A549 (cell line): ENCODE data around the gene ZNRD2. TPM values are rescaled to one million over a fixed set of nuclear protein-coding genes. Genes with fewer than 3 reads are reported as not detected.

Experiments used
- ATAC-seq, 2 experiments: fragments of 200-7000 bp in 1 of 2; fragments of >200 bp in 1 of 2; cut with Nextera tagmentation in 1 of 2; cut with Tn5 transposase in 1 of 2; 3 replicates each; pipeline versions ENCODE4 v1.8.0 to v1.9.1; 2018 to 2020; ENCODE audit warnings: mild to moderate bottlenecking in 1 of 2, moderate library complexity in 1 of 2
- CTCF ChIA-PET: fragments of 300-600 bp; sonication (Branson Sonifier 250); formaldehyde crosslinking; extraction: SDS; loops from one replicate; lab custom pipeline; 2021; ENCODE audit warnings: antibody characterized with exemption, inconsistent platforms; lab: Yijun Ruan, JAX
- POLR2A ChIA-PET: fragments of 350-600 bp; formaldehyde crosslinking; extraction: SDS; loops from one replicate; lab custom pipeline; 2021; ENCODE audit warnings: antibody characterized with exemption, inconsistent platforms; lab: Yijun Ruan, JAX
- DNase-seq, 2 experiments: peaks; one replicate each; pipeline versions ENCODE4 v3.0.0 to v3.0.0-alpha.2; 2011 to 2016; ENCODE audit warnings: low read depth in 1 of 2, low spot score in 1 of 2
- FAIRE-seq: peaks from 2 replicates; lab custom pipeline; 2011; peaks lifted over from hg19 to GRCh38; lab: Jason Lieb, UNC
- H3K27ac ChIP-seq, 2 experiments: fragments of >200 bp; sonication (Bioruptor Twin); formaldehyde crosslinking; 3 replicates each; pipeline ENCODE4 v1.5.1; 2016 to 2017
- H3K4me1 ChIP-seq: fragments of >200 bp; sonication (Bioruptor Twin); formaldehyde crosslinking; 3 replicates; pipeline ENCODE4 v1.6.1; 2016
- H3K4me2 ChIP-seq: fragments of >200 bp; sonication (Bioruptor Twin); formaldehyde crosslinking; 3 replicates; pipeline ENCODE4 v1.6.1; 2016
- H3K4me3 ChIP-seq: fragments of >200 bp; sonication (Bioruptor Twin); formaldehyde crosslinking; 3 replicates; pipeline ENCODE4 v1.5.1; 2016
- H3K9me3 ChIP-seq: fragments of >200 bp; sonication (Bioruptor Twin); formaldehyde crosslinking; 3 replicates; pipeline ENCODE4 v1.6.1; 2016
- BCL3 ChIP-seq: fragments of >200 bp; sonication (Bioruptor Twin); formaldehyde crosslinking; IDR thresholded peaks from 3 replicates; pipeline ENCODE4 v1.6.1; 2016
- BHLHE40 ChIP-seq: IDR thresholded peaks from 2 replicates; pipeline ENCODE4 v1.6.1; 2012; ENCODE audit warnings: low read depth, low read length, inconsistent platforms
- CBX2 ChIP-seq: fragments of 200-600 bp; sonication (generic); IDR thresholded peaks from 2 replicates; pipeline ENCODE4 v1.6.1; 2016; ENCODE audit warnings: low read depth, mild to moderate bottlenecking, borderline replicate concordance
- CBX8 ChIP-seq: fragments of 200-600 bp; sonication (generic); IDR thresholded peaks from 2 replicates; pipeline ENCODE4 v1.6.1; 2016
- CEBPB ChIP-seq, 2 experiments: fragments of >200 bp in 1 of 2; sonication (Bioruptor Twin) in 1 of 2; formaldehyde crosslinking in 1 of 2; IDR thresholded peaks; 2 replicates each; pipeline ENCODE4 v1.6.1; 2012 to 2016
- CHD2 ChIP-seq: fragments of 150-350 bp; IDR thresholded peaks from 2 replicates; pipeline ENCODE4 v1.6.1; 2014; ENCODE audit warnings: low read length; ENCODE audit not compliant: partially characterized antibody
- EHMT2 ChIP-seq: fragments of 200-600 bp; sonication (generic); IDR thresholded peaks from 2 replicates; pipeline ENCODE4 v1.6.1; 2016; ENCODE audit warnings: antibody characterized with exemption, low read depth, mild to moderate bottlenecking, moderate library complexity
- ESRRA ChIP-seq: fragments of 150-350 bp; IDR thresholded peaks from 2 replicates; pipeline ENCODE4 v1.6.1; 2014; ENCODE audit warnings: mild to moderate bottlenecking, low read length, borderline replicate concordance
- FOSL2 ChIP-seq, 2 experiments: fragments of 450-650 bp in 1 of 2; fragments of >200 bp in 1 of 2; sonication (Bioruptor Twin) in 1 of 2; formaldehyde crosslinking; IDR thresholded peaks; 2 replicates each; pipeline versions ENCODE4 v1.5.0 to v1.6.1; 2016 to 2020; ENCODE audit warnings: mild to moderate bottlenecking in 1 of 2, moderate library complexity in 1 of 2
- FOXS1 ChIP-seq: fragments of 250-450 bp; sonication (Bioruptor Pico); IDR thresholded peaks from 2 replicates; pipeline ENCODE4 v1.5.0; 2020; ENCODE audit warnings: mild to moderate bottlenecking, moderate library complexity
- GATA3 ChIP-seq: IDR thresholded peaks from 2 replicates; pipeline ENCODE4 v1.6.1; 2012; ENCODE audit warnings: borderline replicate concordance
- HDAC2 ChIP-seq: fragments of 200-600 bp; sonication (generic); IDR thresholded peaks from 2 replicates; pipeline ENCODE4 v1.6.1; 2016
- HES2 ChIP-seq: fragments of >200 bp; sonication (Bioruptor Twin); formaldehyde crosslinking; IDR thresholded peaks from 2 replicates; pipeline ENCODE4 v1.6.1; 2016
- HMGXB4 ChIP-seq: fragments of 250-450 bp; sonication (Bioruptor Pico); IDR thresholded peaks from 2 replicates; pipeline ENCODE4 v1.5.0; 2021; ENCODE audit warnings: mild to moderate bottlenecking, moderate library complexity, borderline replicate concordance
- JUN ChIP-seq, 2 experiments: fragments of >200 bp; sonication (Bioruptor Twin); formaldehyde crosslinking; IDR thresholded peaks; 2 replicates in 1 of 2; 3 replicates in 1 of 2; pipeline ENCODE4 v1.6.1; 2016 to 2017
- JUNB ChIP-seq: fragments of >200 bp; sonication (Bioruptor Twin); formaldehyde crosslinking; IDR thresholded peaks from 2 replicates; pipeline ENCODE4 v1.6.1; 2016
- KDM5A ChIP-seq: fragments of 200-600 bp; sonication (generic); IDR thresholded peaks from 2 replicates; pipeline ENCODE4 v1.6.1; 2016; ENCODE audit warnings: antibody characterized with exemption, mild to moderate bottlenecking
- MAX ChIP-seq: IDR thresholded peaks from 2 replicates; pipeline ENCODE4 v1.6.1; 2012
- NFE2L2 ChIP-seq: fragments of 150-350 bp; conservative IDR thresholded peaks from 2 replicates; pipeline ENCODE4 v1.6.1; 2014; ENCODE audit warnings: low read length
- PBX3 ChIP-seq: IDR thresholded peaks from 2 replicates; pipeline ENCODE4 v1.6.1; 2012
- PHF8 ChIP-seq: fragments of 200-600 bp; sonication (generic); IDR thresholded peaks from 2 replicates; pipeline ENCODE4 v1.6.1; 2016; ENCODE audit warnings: low read depth, mild to moderate bottlenecking, antibody characterized with exemption, moderate library complexity, borderline replicate concordance
- POLR2A ChIP-seq: IDR thresholded peaks from 2 replicates; pipeline ENCODE4 v1.6.1; 2012; ENCODE audit warnings: mild to moderate bottlenecking, low read length
- POLR2AphosphoS2 ChIP-seq: conservative IDR thresholded peaks from 2 replicates; pipeline ENCODE4 v1.6.1; 2012; ENCODE audit warnings: low read length, improper control_type of control experiment, inconsistent platforms
- RAD21 ChIP-seq, 2 experiments: fragments of >200 bp in 1 of 2; sonication (Bioruptor Twin) in 1 of 2; formaldehyde crosslinking in 1 of 2; IDR thresholded peaks in 1 of 2; conservative IDR thresholded peaks in 1 of 2; 2 replicates in 1 of 2; 3 replicates in 1 of 2; pipeline ENCODE4 v1.6.1; 2012 to 2018; ENCODE audit warnings: inconsistent platforms in 1 of 2
- RCOR1 ChIP-seq: fragments of 150-350 bp; IDR thresholded peaks from 2 replicates; pipeline ENCODE4 v1.6.1; 2014; ENCODE audit warnings: antibody characterized with exemption, low read length, low read depth
- RNF2 ChIP-seq: fragments of 200-600 bp; sonication (generic); IDR thresholded peaks from 2 replicates; pipeline ENCODE4 v1.6.1; 2016; ENCODE audit warnings: low read depth, mild to moderate bottlenecking, antibody characterized with exemption, moderate library complexity, borderline replicate concordance
- TFCP2L1 ChIP-seq: fragments of 250-450 bp; sonication (Bioruptor Pico); IDR thresholded peaks from 2 replicates; pipeline ENCODE4 v1.5.0; 2021; ENCODE audit warnings: mild to moderate bottlenecking
- TP53 ChIP-seq: fragments of 250-450 bp; sonication (Bioruptor Pico); IDR thresholded peaks from 2 replicates; pipeline ENCODE4 v1.5.0; 2021; ENCODE audit warnings: mild to moderate bottlenecking, moderate library complexity
- ZC3H11A ChIP-seq: fragments of 450-650 bp; IDR thresholded peaks from 2 replicates; pipeline ENCODE4 v1.6.1; 2014; ENCODE audit warnings: antibody characterized with exemption, mild to moderate bottlenecking
- ZFP36 ChIP-seq: fragments of 450-650 bp; IDR thresholded peaks from 2 replicates; pipeline ENCODE4 v1.6.1; 2014; ENCODE audit warnings: borderline replicate concordance; ENCODE audit not compliant: partially characterized antibody
- WGBS: methylation state at CpG from one replicate; pipeline ENCODE4 v1.1.6; 2017; ENCODE audit errors: missing lambda C conversion rate; 5-methylcytosine and 5-hydroxymethylcytosine counted together
- polyA plus RNA-seq, 4 experiments: library from polyadenylated mRNA; depleted of rRNA in 3 of 4; stranded (reverse); fragments of >200 nt; fragmentation: RNase III in 1 of 4; extraction: RNeasy Plus Mini Kit Qiagen cat#74134 plus additional on column Dnase treatment in 1 of 4; gene quantifications; 2 replicates in 3 of 4; 3 replicates in 1 of 4; pipeline ENCODE4 v1.2.3, GENCODE V29; 2011 to 2017

The ZNRD2 gene
- polyA plus RNA-seq, 2 of the 4 experiments (the other 2 are of a cell fraction) = 28.2 to 66.1 TPM

GRCh38 chr11:65554842-65555430 is 15.3 kb upstream of the ZNRD2 start:
- FAIRE-seq (no peak), DNase-seq (no peak)
- Histone ChIP-seq H3K27ac (peak overlapping the region; percentile 94 to 99), H3K4me2 (peak overlapping the region; percentile 98), H3K9me3 (no peaks in the 10 kb centered on the region)
- POLR2A ChIA-PET = interaction anchor here (1.0 kb wide), 1 partner anchor 15 kb away, joined by 3 read pairs; the partner anchor contains the start of gene ZNRD2
- CTCF ChIA-PET = interaction anchor here (0.9 to 8.0 kb wide), 6 partner anchors 13 to 44 kb away, joined by 3 to 148 read pairs (median 6); partner anchors contain the start of genes FAM89B and SCYL1
- WGBS = 88% methylated on average over 4 of the region's 4 CpGs
- TF ChIP-seq FOXS1 (no peak), TP53 (no peak), RCOR1 (no peak), HES2 (no peak), CEBPB (IDR thresholded peaks at IDR 0.05) (no peak), FOSL2 (IDR thresholded peaks at IDR 0.05) (no peak), FOSL2 (CRISPR knock-in tag; IDR thresholded peaks at IDR 0.05) (no peak)
- TF ChIP-seq, all 56 proteins: peak for 0
- Histone ChIP-seq H3K4me1 (peaks cover 68% of the 10 kb centered on the region), H3K4me3 (no peak overlapping the region)
- no peak for ATAC-seq

GRCh38 chr11:65555693-65556231 is 14.5 kb upstream of the ZNRD2 start:
- ATAC-seq (peak; percentile 7 to 42; a peak in 5 of 6 replicates), DNase-seq (peak; percentile 67 to 84)
- Histone ChIP-seq H3K9me3 (no peaks in the 10 kb centered on the region), H3K4me1 (peaks cover 76% of the 10 kb centered on the region)
- no peak for TF ChIP-seq CHD2
- no peak for TF ChIP-seq RCOR1
- TF ChIP-seq NFE2L2 = no peak
- peak; percentile 42; the same call in 1 of the 2 replicates for TF ChIP-seq FOSL2 (IDR thresholded peaks at IDR 0.05)
- peak; percentile 63 for TF ChIP-seq FOSL2 (CRISPR knock-in tag; IDR thresholded peaks at IDR 0.05)
- peak in 1 of 2 experiments; percentile 49; a peak in 2 of 5 replicates for TF ChIP-seq JUN (IDR thresholded peaks at IDR 0.05)
- no peak for TF ChIP-seq EHMT2
- peak; percentile 41; the same call in 1 of the 2 replicates for TF ChIP-seq GATA3
- TF ChIP-seq HMGXB4 = no peak
- TF ChIP-seq RNF2 = no peak
- no peak for TF ChIP-seq PHF8
- no peak for TF ChIP-seq BHLHE40
- peak; percentile 44; the same call in 1 of the 2 replicates for TF ChIP-seq PBX3
- TF ChIP-seq JUNB = peak; percentile 47; the same call in 1 of the 2 replicates
- TF ChIP-seq HDAC2 = no peak
- no peak for TF ChIP-seq BCL3
- 0 out of 2 replicates have a peak, but pooled peaks have one; percentile 11 for TF ChIP-seq POLR2A
- TF ChIP-seq HES2 = no peak
- TF ChIP-seq ZC3H11A = no peak
- no peak for TF ChIP-seq POLR2AphosphoS2
- no peak for TF ChIP-seq RAD21 (conservative IDR thresholded peaks at IDR 0.05 in 1 of 2, IDR thresholded peaks at IDR 0.05 in 1 of 2)
- TF ChIP-seq CBX2 = no peak
- no peak for TF ChIP-seq CBX8
- TF ChIP-seq TFCP2L1 (CRISPR knock-in tag) = no peak
- no peak for TF ChIP-seq ESRRA
- TF ChIP-seq TP53 = no peak
- no peak for TF ChIP-seq KDM5A
- TF ChIP-seq ZFP36 = no peak
- peak; percentile 64 for TF ChIP-seq MAX
- TF ChIP-seq, all 56 proteins: peak for 7
- ChIA-PET CTCF (interaction anchor here (0.9 to 8.0 kb wide), 9 partner anchors 11 to 45 kb away, joined by 3 to 148 read pairs (median 7); partner anchors contain the start of genes FAM89B, SCYL1 and ZNRD2), POLR2A (interaction anchor here (1.0 kb wide), 1 partner anchor 15 kb away, joined by 3 read pairs; the partner anchor contains the start of gene ZNRD2)
- H3K4me3 ChIP-seq = peak overlapping the region; percentile 62; the same call in 1 of the 3 replicates
- 0% methylated on average over 4 of the region's 6 CpGs for WGBS
- H3K27ac ChIP-seq = peak overlapping the region; percentile 94 to 99
- FAIRE-seq = no peak
- peak overlapping the region; percentile 98 for H3K4me2 ChIP-seq
